Measurements from ENCODE around the gene TNPO1.
A peak's percentile ranks its signal among the peaks of the same experiment; 100 is the strongest.

The TNPO1 gene

DNA sequence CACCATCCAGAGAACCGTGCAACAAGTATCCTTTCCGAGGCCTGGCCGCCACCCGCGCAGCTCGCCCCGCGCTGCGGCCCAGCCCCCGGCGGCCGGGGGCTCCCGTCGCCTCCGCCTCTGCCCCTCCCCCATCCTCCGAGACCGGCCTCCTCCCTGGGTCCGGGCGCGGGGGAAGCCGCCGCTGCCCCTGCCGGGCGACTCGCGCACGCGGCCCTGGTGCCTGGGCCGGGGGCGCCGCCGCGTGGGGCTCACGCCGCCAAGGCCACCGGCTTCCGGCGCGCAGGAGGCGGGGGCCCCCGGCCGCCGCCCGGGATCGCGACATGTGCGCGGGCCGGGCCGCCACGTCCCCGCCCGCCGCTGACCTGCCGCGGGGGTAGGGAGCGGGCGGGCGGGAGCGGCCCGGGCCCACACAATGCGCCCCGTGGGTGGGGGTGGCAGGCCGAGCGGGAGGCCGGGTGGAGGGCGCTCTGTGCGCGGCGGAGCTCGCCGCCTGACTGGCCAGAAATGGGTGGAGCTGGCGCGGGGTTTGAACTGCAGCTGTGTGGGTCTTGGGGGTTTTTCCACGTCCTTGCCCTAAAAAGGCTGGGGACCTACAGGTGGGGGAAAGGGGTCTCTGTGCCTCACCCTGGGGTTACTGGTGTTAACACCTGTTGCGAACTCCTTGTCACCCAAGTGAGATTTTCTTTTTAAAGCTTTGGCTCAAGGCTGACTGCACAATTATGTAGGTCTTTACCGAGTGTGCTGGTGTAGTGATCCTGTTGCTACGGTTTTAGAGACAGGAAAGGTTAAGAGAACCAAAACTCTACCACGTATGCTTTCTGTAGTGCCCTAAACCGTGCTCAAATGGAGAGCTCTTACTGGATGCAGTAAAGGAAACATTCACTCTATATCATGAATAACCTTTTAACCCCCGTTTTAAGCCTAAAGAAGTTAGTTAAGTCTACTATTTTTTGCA lies 32.3 kb downstream of the TNPO1 start:
- peak overlapping the region; percentile 83 for H3K27ac ChIP-seq (ENCODE audit: insufficient read depth, low read length, poor library complexity, severe bottlenecking)
- peaks cover 28% of the 10 kb centered on the region for H3K4me1 ChIP-seq (ENCODE audit: control insufficient read depth, insufficient read depth, low read length, poor library complexity, severe bottlenecking)
- H3K4me3 ChIP-seq (ENCODE audit: insufficient read depth, low read depth, low read length, poor library complexity, severe bottlenecking): peak overlapping the region; percentile 97
- peak; percentile 17 to 31 (median 18) for DNase-seq
- H3K36me3 ChIP-seq (ENCODE audit: control insufficient read depth, insufficient read depth, low read length): peaks cover 5% of the 10 kb centered on the region
- no peaks in the 10 kb centered on the region for H3K9me3 ChIP-seq (ENCODE audit: control insufficient read depth, low read length)
- H3K27me3 ChIP-seq (replicated peaks; ENCODE audit: control insufficient read depth, insufficient read depth, low read length, poor library complexity, severe bottlenecking): no peaks in the 10 kb centered on the region

DNA sequence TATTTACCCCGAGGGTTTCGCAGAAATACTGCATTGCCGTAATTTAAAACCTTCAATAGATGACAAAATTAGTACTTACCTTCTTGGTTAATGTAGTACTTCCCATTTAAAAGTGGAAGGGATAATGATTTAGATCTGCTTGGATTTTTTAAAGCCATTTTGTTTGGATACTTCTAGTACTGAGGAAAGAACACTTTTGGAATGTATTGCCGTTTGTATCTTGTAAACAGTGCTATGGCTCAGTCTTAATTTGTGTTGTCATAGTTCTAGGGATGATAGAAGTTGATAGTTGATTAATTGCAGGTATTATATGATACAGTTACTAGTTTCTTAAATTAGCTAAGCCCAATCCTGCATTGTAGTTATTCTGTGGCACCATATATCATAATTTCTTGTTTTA lies 33.1 kb downstream of the TNPO1 start:
- Histone ChIP-seq H3K4me1 (ENCODE audit: control insufficient read depth, insufficient read depth, low read length, poor library complexity, severe bottlenecking) (peaks cover 28% of the 10 kb centered on the region), H3K27ac (ENCODE audit: insufficient read depth, low read length, poor library complexity, severe bottlenecking) (no peak overlapping the region)
- DNase-seq: no peak

GRCh38 chr5:72850113-72850512 lies 33.7 kb downstream of the TNPO1 start:
- no peaks in the 10 kb centered on the region for H3K27me3 ChIP-seq (replicated peaks; ENCODE audit: control insufficient read depth, insufficient read depth, low read length, poor library complexity, severe bottlenecking)
- H3K4me1 ChIP-seq (ENCODE audit: control insufficient read depth, insufficient read depth, low read length, poor library complexity, severe bottlenecking): peaks cover 28% of the 10 kb centered on the region
- peaks cover 13% of the 10 kb centered on the region for H3K36me3 ChIP-seq (ENCODE audit: control insufficient read depth, insufficient read depth, low read length)
- H3K4me3 ChIP-seq (ENCODE audit: insufficient read depth, low read depth, low read length, poor library complexity, severe bottlenecking): peak overlapping the region; percentile 2
- H3K9me3 ChIP-seq (ENCODE audit: control insufficient read depth, low read length): no peaks in the 10 kb centered on the region
- H3K27ac ChIP-seq (ENCODE audit: insufficient read depth, low read length, poor library complexity, severe bottlenecking): no peak overlapping the region
- no peak for DNase-seq

More for the DNA sequence above, 33.1 kb downstream of the TNPO1 start:
- no peaks in the 10 kb centered on the region for H3K9me3 ChIP-seq (ENCODE audit: control insufficient read depth, low read length)
- H3K27me3 ChIP-seq (replicated peaks; ENCODE audit: control insufficient read depth, insufficient read depth, low read length, poor library complexity, severe bottlenecking): no peaks in the 10 kb centered on the region
- peak overlapping the region; percentile 67 for H3K4me3 ChIP-seq (ENCODE audit: insufficient read depth, low read depth, low read length, poor library complexity, severe bottlenecking)
- peaks cover 8% of the 10 kb centered on the region for H3K36me3 ChIP-seq (ENCODE audit: control insufficient read depth, insufficient read depth, low read length)

GRCh38 chr5:72852356-72852755 lies 35.9 kb downstream of the TNPO1 start:
- Histone ChIP-seq H3K4me3 (ENCODE audit: insufficient read depth, low read depth, low read length, poor library complexity, severe bottlenecking) (no peak overlapping the region), H3K9me3 (ENCODE audit: control insufficient read depth, low read length) (no peaks in the 10 kb centered on the region)

DNA sequence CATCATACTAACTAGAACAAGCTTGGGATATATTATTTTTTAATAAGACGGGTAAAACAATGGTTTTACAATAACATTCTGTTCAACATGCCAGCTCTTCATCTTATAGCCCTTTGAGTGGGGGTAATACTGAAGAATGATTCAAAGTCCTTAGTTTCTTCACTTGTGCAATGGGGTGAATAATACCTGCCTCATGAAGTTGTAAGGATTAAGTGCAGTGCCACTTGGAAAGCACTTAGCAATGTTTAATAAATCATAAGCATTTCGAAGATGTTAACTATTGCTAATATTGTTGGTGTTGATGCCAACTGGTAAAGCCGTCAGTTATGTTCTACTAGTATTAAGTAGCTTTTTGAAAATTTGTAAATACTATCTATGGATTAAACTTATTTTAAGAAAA lies 38.0 kb downstream of the TNPO1 start:
- Histone ChIP-seq H3K27ac (ENCODE audit: insufficient read depth, low read length, poor library complexity, severe bottlenecking) (no peak overlapping the region), H3K27me3 (replicated peaks; ENCODE audit: control insufficient read depth, insufficient read depth, low read length, poor library complexity, severe bottlenecking) (no peaks in the 10 kb centered on the region), H3K4me3 (ENCODE audit: insufficient read depth, low read depth, low read length, poor library complexity, severe bottlenecking) (no peak overlapping the region), H3K9me3 (ENCODE audit: control insufficient read depth, low read length) (no peaks in the 10 kb centered on the region), H3K36me3 (ENCODE audit: control insufficient read depth, insufficient read depth, low read length) (peaks cover 34% of the 10 kb centered on the region), H3K4me1 (ENCODE audit: control insufficient read depth, insufficient read depth, low read length, poor library complexity, severe bottlenecking) (peaks cover 23% of the 10 kb centered on the region)
- DNase-seq: no peak

More at GRCh38 chr5:72852356-72852755, 35.9 kb downstream of the TNPO1 start:
- no peak for DNase-seq
- peaks cover 28% of the 10 kb centered on the region for H3K4me1 ChIP-seq (ENCODE audit: control insufficient read depth, insufficient read depth, low read length, poor library complexity, severe bottlenecking)
- no peaks in the 10 kb centered on the region for H3K27me3 ChIP-seq (replicated peaks; ENCODE audit: control insufficient read depth, insufficient read depth, low read length, poor library complexity, severe bottlenecking)
- no peak overlapping the region for H3K27ac ChIP-seq (ENCODE audit: insufficient read depth, low read length, poor library complexity, severe bottlenecking)
- H3K36me3 ChIP-seq (ENCODE audit: control insufficient read depth, insufficient read depth, low read length): peaks cover 30% of the 10 kb centered on the region

- DNase-seq: no peak
- Histone ChIP-seq H3K36me3 (ENCODE audit: control insufficient read depth, insufficient read depth, low read length) (peaks cover 34% of the 10 kb centered on the region), H3K4me1 (ENCODE audit: control insufficient read depth, insufficient read depth, low read length, poor library complexity, severe bottlenecking) (peaks cover 10% of the 10 kb centered on the region), H3K4me3 (ENCODE audit: insufficient read depth, low read depth, low read length, poor library complexity, severe bottlenecking) (no peak overlapping the region), H3K27ac (ENCODE audit: insufficient read depth, low read length, poor library complexity, severe bottlenecking) (no peak overlapping the region), H3K27me3 (replicated peaks; ENCODE audit: control insufficient read depth, insufficient read depth, low read length, poor library complexity, severe bottlenecking) (no peaks in the 10 kb centered on the region), H3K9me3 (ENCODE audit: control insufficient read depth, low read length) (no peaks in the 10 kb centered on the region)
Observed at GRCh38 chr5:72855821-72856220, 39.4 kb downstream of the TNPO1 start.

DNA sequence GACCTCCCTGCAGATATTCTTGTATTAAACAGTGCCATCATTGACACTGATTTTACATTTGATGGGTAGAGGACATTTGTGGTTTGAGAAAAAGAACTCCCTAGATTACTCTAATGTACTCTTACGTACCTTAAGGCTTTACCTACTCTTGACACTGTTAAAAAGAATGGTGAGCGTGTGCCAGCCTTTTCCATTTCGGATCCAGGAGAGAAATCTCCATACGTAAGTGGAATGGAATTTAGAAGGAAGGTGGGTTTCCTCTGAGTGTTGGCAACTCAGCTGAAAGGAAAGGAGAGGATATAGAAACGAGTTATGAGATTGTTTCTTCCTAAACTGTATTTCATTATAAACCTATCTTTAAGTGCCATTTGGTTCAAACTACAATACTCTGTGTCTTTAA lies 40.9 kb downstream of the TNPO1 start:
- H3K4me1 ChIP-seq (ENCODE audit: control insufficient read depth, insufficient read depth, low read length, poor library complexity, severe bottlenecking): peaks cover 6% of the 10 kb centered on the region
- no peaks in the 10 kb centered on the region for H3K9me3 ChIP-seq (ENCODE audit: control insufficient read depth, low read length)
- no peak overlapping the region for H3K27ac ChIP-seq (ENCODE audit: insufficient read depth, low read length, poor library complexity, severe bottlenecking)
- H3K36me3 ChIP-seq (ENCODE audit: control insufficient read depth, insufficient read depth, low read length): peaks cover 37% of the 10 kb centered on the region
- no peak for DNase-seq
- H3K4me3 ChIP-seq (ENCODE audit: insufficient read depth, low read depth, low read length, poor library complexity, severe bottlenecking): no peak overlapping the region
- H3K27me3 ChIP-seq (replicated peaks; ENCODE audit: control insufficient read depth, insufficient read depth, low read length, poor library complexity, severe bottlenecking): no peaks in the 10 kb centered on the region

- H3K4me1 ChIP-seq (ENCODE audit: control insufficient read depth, insufficient read depth, low read length, poor library complexity, severe bottlenecking): no peaks in the 10 kb centered on the region
- H3K9me3 ChIP-seq (ENCODE audit: control insufficient read depth, low read length): no peaks in the 10 kb centered on the region
- peaks cover 47% of the 10 kb centered on the region for H3K36me3 ChIP-seq (ENCODE audit: control insufficient read depth, insufficient read depth, low read length)
- H3K27ac ChIP-seq (ENCODE audit: insufficient read depth, low read length, poor library complexity, severe bottlenecking): no peak overlapping the region
- DNase-seq: no peak
- H3K27me3 ChIP-seq (replicated peaks; ENCODE audit: control insufficient read depth, insufficient read depth, low read length, poor library complexity, severe bottlenecking): no peaks in the 10 kb centered on the region
- no peak overlapping the region for H3K4me3 ChIP-seq (ENCODE audit: insufficient read depth, low read depth, low read length, poor library complexity, severe bottlenecking)
Observed at GRCh38 chr5:72859127-72859526, 42.7 kb downstream of the TNPO1 start.

DNA sequence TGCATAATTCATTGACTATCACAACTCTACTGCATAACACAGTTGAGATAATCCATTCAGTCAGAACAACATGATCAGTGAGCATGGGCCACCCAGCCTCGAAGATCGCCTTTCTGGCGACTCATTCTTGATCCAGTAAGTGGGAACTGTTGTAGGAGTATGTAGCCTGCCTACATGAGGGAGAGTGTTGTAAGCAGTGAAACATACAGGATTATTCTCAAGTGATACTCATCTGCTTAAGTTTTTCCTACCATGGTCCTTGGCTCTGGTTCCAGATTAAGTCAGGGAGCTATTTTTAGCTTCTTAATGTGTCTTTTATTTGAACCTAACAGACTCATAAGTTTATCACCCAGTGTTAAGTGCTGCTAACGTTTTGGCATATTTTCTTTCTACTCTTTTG lies 44.0 kb downstream of the TNPO1 start:
- no peak overlapping the region for H3K4me3 ChIP-seq (ENCODE audit: insufficient read depth, low read depth, low read length, poor library complexity, severe bottlenecking)
- no peaks in the 10 kb centered on the region for H3K9me3 ChIP-seq (ENCODE audit: control insufficient read depth, low read length)
- peaks cover 40% of the 10 kb centered on the region for H3K36me3 ChIP-seq (ENCODE audit: control insufficient read depth, insufficient read depth, low read length)
- no peaks in the 10 kb centered on the region for H3K27me3 ChIP-seq (replicated peaks; ENCODE audit: control insufficient read depth, insufficient read depth, low read length, poor library complexity, severe bottlenecking)
- H3K4me1 ChIP-seq (ENCODE audit: control insufficient read depth, insufficient read depth, low read length, poor library complexity, severe bottlenecking): no peaks in the 10 kb centered on the region
- H3K27ac ChIP-seq (ENCODE audit: insufficient read depth, low read length, poor library complexity, severe bottlenecking): no peak overlapping the region
- DNase-seq: no peak

- Histone ChIP-seq H3K4me3 (ENCODE audit: insufficient read depth, low read depth, low read length, poor library complexity, severe bottlenecking) (no peak overlapping the region), H3K9me3 (ENCODE audit: control insufficient read depth, low read length) (no peaks in the 10 kb centered on the region), H3K4me1 (ENCODE audit: control insufficient read depth, insufficient read depth, low read length, poor library complexity, severe bottlenecking) (no peaks in the 10 kb centered on the region), H3K27ac (ENCODE audit: insufficient read depth, low read length, poor library complexity, severe bottlenecking) (no peak overlapping the region), H3K36me3 (ENCODE audit: control insufficient read depth, insufficient read depth, low read length) (peaks cover 49% of the 10 kb centered on the region), H3K27me3 (replicated peaks; ENCODE audit: control insufficient read depth, insufficient read depth, low read length, poor library complexity, severe bottlenecking) (no peaks in the 10 kb centered on the region)
- no peak for DNase-seq
Observed at GRCh38 chr5:72871366-72872024, 55.0 kb downstream of the TNPO1 start.

All from effector memory CD4-positive, alpha-beta T cell (primary cell).